Mucosa of descending colon (tissue), 3 donors: Measurements from ENCODE around the gene SLC44A3. TPM values are rescaled to one million over a fixed set of nuclear protein-coding genes. Genes with fewer than 3 reads are reported as not detected.

ENCODE experiments used
- ATAC-seq: fragments of 200-7000 bp; cut with Tn5 transposase; one replicate; pipeline ENCODE4 v1.9.1; 2020; ENCODE audit warnings: mild to moderate bottlenecking, moderate library complexity
- DNase-seq, 3 donors: peaks; one replicate each; pipeline ENCODE4 v3.0.0-alpha.2; 2020
- H3K36me3 ChIP-seq: fragments of 200-600 bp; one replicate; pipeline ENCODE4 v1.8.0; 2021; ENCODE audit warnings: low read depth, mild to moderate bottlenecking
- H3K4me1 ChIP-seq: fragments of 200-600 bp; one replicate; pipeline ENCODE4 v1.8.0; 2021; ENCODE audit warnings: low read depth, mild to moderate bottlenecking
- H3K4me3 ChIP-seq: fragments of 200-600 bp; one replicate; pipeline ENCODE4 v1.8.0; 2021; ENCODE audit warnings: mild to moderate bottlenecking
- H3K9me3 ChIP-seq: fragments of 200-600 bp; one replicate; pipeline ENCODE4 v1.8.0; 2021; ENCODE audit warnings: mild to moderate bottlenecking
- CTCF ChIP-seq: fragments of 200-600 bp; IDR thresholded peaks from one replicate; pipeline ENCODE4 v1.8.0; 2022; ENCODE audit warnings: antibody characterized with exemption, mild to moderate bottlenecking
- intact Hi-C, 2 donors: fragments of 100-400 bp; cut with DNase I in 1 of 2; cut with micrococcal nuclease in 1 of 2; formaldehyde crosslinking; loops; one replicate each; pipeline versions ENCODE4 v1.11.0 to v1.11.1; 2022; cut with DNase I, micrococcal nuclease
- total RNA-seq, 3 donors: library from RNA; stranded (reverse); fragmentation: NEBNext Ultra II Directional in 2 of 3; extraction: Animal tissue kit (Norgen Biotek cat#: 25700) in 2 of 3; gene quantifications; one replicate each; pipeline versions ENCODE4 v1.2.1 to v1.2.4, GENCODE V29; 2021 to 2023
- donor health status: DM: no; HTN: no; CAD: no; lungs with moderate emphysema.
- donor health status: DM: no; HTN: no; CAD: no.
- donor health status: DM: no; HTN: yes; CAD: no.

Gene SLC44A3
- total RNA-seq, 3 donors from 2014 or later, result 37.4 to 89.1 (median 49.5) TPM

GRCh38 chr1:94795434-94795833 is 24.7 kb upstream of the SLC44A3 start:
- H3K9me3 ChIP-seq, result no peaks in the 10 kb centered on the region
- intact Hi-C loops, result loop anchor here in 1 of 2 donors (5.0 kb wide), 1 partner anchor 258 kb away; no protein-coding TSS in a partner anchor
- no peak for ATAC-seq
- H3K36me3 ChIP-seq, result no peaks in the 10 kb centered on the region
- no peak for DNase-seq
- no peak overlapping the region for H3K4me3 ChIP-seq
- no peaks in the 10 kb centered on the region for H3K4me1 ChIP-seq
- TF ChIP-seq CTCF, result no peak

GRCh38 chr1:94796266-94796665 is 23.9 kb upstream of the SLC44A3 start:
- Histone ChIP-seq H3K9me3 (no peaks in the 10 kb centered on the region), H3K36me3 (no peaks in the 10 kb centered on the region), H3K4me1 (no peaks in the 10 kb centered on the region), H3K4me3 (no peak overlapping the region)
- intact Hi-C loops, result loop anchor here in 1 of 2 donors (5.0 kb wide), 1 partner anchor 259 kb away; no protein-coding TSS in a partner anchor
- no peak for DNase-seq
- peak; percentile 18 for ATAC-seq
- TF ChIP-seq CTCF, result no peak

DNA sequence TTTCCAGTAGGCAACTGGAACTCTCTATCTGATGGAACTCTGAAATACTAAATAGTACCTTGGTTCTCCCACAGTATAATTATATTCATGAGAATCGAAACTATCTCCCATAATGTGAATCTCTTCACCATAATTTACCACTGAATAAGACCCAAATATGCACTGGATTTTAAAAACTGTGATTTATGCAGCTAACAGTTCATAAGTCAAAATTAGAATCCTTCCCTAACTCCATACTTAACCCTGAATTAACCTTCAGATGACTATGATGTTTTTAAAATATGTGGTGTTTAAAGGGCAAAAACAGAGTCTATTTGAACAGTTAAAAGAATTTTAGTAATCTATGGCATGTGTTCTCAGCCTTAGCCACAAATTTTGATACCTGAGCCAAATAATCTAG is 22.9 kb upstream of the SLC44A3 start:
- Histone ChIP-seq H3K4me1 (peaks cover 9% of the 10 kb centered on the region), H3K9me3 (no peaks in the 10 kb centered on the region), H3K4me3 (no peak overlapping the region), H3K36me3 (no peaks in the 10 kb centered on the region)
- no peak for ATAC-seq
- intact Hi-C loops, result loop anchor here in 1 of 2 donors (5.0 kb wide), 1 partner anchor 260 kb away; no protein-coding TSS in a partner anchor
- DNase-seq, result no peak
- no peak for TF ChIP-seq CTCF

GRCh38 chr1:94798054-94798453 is 22.1 kb upstream of the SLC44A3 start:
- intact Hi-C loops, result loop anchor here in 1 of 2 donors (5.0 kb wide), 1 partner anchor 261 kb away; no protein-coding TSS in a partner anchor
- no peaks in the 10 kb centered on the region for H3K36me3 ChIP-seq
- H3K4me3 ChIP-seq, result no peak overlapping the region
- ATAC-seq (no peak), DNase-seq (no peak)
- H3K9me3 ChIP-seq, result no peaks in the 10 kb centered on the region
- H3K4me1 ChIP-seq, result peaks cover 16% of the 10 kb centered on the region
- TF ChIP-seq CTCF, result no peak

GRCh38 chr1:94798462-94798861 is 21.7 kb upstream of the SLC44A3 start:
- DNase-seq (no peak), ATAC-seq (no peak)
- Histone ChIP-seq H3K4me1 (peaks cover 20% of the 10 kb centered on the region), H3K4me3 (no peak overlapping the region), H3K36me3 (no peaks in the 10 kb centered on the region), H3K9me3 (no peaks in the 10 kb centered on the region)
- TF ChIP-seq CTCF, result no peak
- intact Hi-C loops, result loop anchor here in 1 of 2 donors (5.0 kb wide), 1 partner anchor 261 kb away; no protein-coding TSS in a partner anchor

- no peaks in the 10 kb centered on the region for H3K9me3 ChIP-seq
- no peak for DNase-seq
- TF ChIP-seq CTCF, result no peak
- intact Hi-C loops, result loop anchor here in 1 of 2 donors (5.0 kb wide), 1 partner anchor 262 kb away; no protein-coding TSS in a partner anchor
- H3K4me3 ChIP-seq, result no peak overlapping the region
- H3K36me3 ChIP-seq, result no peaks in the 10 kb centered on the region
- H3K4me1 ChIP-seq, result peaks cover 28% of the 10 kb centered on the region
- no peak for ATAC-seq
These were observed 21.0 kb upstream of the SLC44A3 start for GRCh38 chr1:94799206-94799605.
